ENCODE results near the gene CNGB1. TPM values are rescaled to one million over a fixed set of nuclear protein-coding genes. Genes with fewer than 3 reads are reported as not detected.

The CNGB1 gene
- polyA plus RNA-seq, 1 donor from 2014 or later: 20.7 TPM

DNA sequence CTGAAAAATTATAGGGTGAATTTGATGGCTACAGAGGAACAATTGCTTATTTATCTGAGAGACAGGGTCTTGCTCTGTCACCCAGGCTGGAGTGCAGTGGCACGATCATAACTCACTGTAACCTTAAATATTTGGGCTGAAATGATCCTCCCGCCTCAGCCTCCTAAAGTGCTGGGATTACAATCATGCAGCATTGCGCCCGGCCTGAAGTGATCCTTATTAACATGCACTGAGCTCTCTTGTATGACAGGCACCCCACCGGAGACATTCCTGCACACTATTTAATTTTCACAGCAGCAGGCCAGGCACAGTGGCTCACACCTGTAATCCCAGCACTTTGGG lies 77.7 kb downstream of the CNGB1 start:
- Histone ChIP-seq H4K20me1 (ENCODE audit: insufficient read depth) (no peaks in the 10 kb centered on the region), H3K79me2 (replicated peaks; ENCODE audit: insufficient read depth, low read length) (no peaks in the 10 kb centered on the region), H3K27ac (ENCODE audit: low read length) (no peak overlapping the region), H3K9me3 (ENCODE audit: low read length) (no peaks in the 10 kb centered on the region), H3K9ac (ENCODE audit: low read length) (no peak overlapping the region), H3K4me3 (ENCODE audit: low read length) (no peak overlapping the region), H2AFZ (ENCODE audit: low read depth, low read length) (no peak overlapping the region), H3F3A (ENCODE audit: insufficient read depth, low read length, poor library complexity, severe bottlenecking) (no peaks in the 10 kb centered on the region), H3K4me2 (ENCODE audit: low read length) (no peak overlapping the region), H3K9me2 (ENCODE audit: insufficient read depth, low read length) (no peaks in the 10 kb centered on the region), H3K27me3 (ENCODE audit: insufficient read depth, low read depth, low read length) (no peaks in the 10 kb centered on the region), H3K36me3 (ENCODE audit: insufficient read depth, low read length) (no peaks in the 10 kb centered on the region)
- TF ChIP-seq POLR2AphosphoS5 (IDR thresholded peaks at IDR 0.05) (no peak), MXI1 (conservative IDR thresholded peaks at IDR 0.05; ENCODE audit: poor library complexity, severe bottlenecking) (no peak), EP300 (conservative IDR thresholded peaks at IDR 0.05; ENCODE audit: poor library complexity, severe bottlenecking) (no peak), RAD21 (conservative IDR thresholded peaks at IDR 0.05) (no peak), SMC3 (conservative IDR thresholded peaks at IDR 0.05; ENCODE audit: poor library complexity) (no peak), EZH2 (IDR thresholded peaks at IDR 0.05; ENCODE audit: borderline replicate concordance, insufficient read depth, low read length, poor library complexity, severe bottlenecking) (no peak), TAF1 (IDR thresholded peaks at IDR 0.05; ENCODE audit: low read depth) (no peak)
- TF ChIP-seq, protein P1, sequence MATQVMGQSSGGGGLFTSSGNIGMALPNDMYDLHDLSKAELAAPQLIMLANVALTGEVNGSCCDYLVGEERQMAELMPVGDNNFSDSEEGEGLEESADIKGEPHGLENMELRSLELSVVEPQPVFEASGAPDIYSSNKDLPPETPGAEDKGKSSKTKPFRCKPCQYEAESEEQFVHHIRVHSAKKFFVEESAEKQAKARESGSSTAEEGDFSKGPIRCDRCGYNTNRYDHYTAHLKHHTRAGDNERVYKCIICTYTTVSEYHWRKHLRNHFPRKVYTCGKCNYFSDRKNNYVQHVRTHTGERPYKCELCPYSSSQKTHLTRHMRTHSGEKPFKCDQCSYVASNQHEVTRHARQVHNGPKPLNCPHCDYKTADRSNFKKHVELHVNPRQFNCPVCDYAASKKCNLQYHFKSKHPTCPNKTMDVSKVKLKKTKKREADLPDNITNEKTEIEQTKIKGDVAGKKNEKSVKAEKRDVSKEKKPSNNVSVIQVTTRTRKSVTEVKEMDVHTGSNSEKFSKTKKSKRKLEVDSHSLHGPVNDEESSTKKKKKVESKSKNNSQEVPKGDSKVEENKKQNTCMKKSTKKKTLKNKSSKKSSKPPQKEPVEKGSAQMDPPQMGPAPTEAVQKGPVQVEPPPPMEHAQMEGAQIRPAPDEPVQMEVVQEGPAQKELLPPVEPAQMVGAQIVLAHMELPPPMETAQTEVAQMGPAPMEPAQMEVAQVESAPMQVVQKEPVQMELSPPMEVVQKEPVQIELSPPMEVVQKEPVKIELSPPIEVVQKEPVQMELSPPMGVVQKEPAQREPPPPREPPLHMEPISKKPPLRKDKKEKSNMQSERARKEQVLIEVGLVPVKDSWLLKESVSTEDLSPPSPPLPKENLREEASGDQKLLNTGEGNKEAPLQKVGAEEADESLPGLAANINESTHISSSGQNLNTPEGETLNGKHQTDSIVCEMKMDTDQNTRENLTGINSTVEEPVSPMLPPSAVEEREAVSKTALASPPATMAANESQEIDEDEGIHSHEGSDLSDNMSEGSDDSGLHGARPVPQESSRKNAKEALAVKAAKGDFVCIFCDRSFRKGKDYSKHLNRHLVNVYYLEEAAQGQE (IDR thresholded peaks at IDR 0.05; ENCODE audit: borderline replicate concordance): no peak
- TF ChIP-seq, protein P2, sequence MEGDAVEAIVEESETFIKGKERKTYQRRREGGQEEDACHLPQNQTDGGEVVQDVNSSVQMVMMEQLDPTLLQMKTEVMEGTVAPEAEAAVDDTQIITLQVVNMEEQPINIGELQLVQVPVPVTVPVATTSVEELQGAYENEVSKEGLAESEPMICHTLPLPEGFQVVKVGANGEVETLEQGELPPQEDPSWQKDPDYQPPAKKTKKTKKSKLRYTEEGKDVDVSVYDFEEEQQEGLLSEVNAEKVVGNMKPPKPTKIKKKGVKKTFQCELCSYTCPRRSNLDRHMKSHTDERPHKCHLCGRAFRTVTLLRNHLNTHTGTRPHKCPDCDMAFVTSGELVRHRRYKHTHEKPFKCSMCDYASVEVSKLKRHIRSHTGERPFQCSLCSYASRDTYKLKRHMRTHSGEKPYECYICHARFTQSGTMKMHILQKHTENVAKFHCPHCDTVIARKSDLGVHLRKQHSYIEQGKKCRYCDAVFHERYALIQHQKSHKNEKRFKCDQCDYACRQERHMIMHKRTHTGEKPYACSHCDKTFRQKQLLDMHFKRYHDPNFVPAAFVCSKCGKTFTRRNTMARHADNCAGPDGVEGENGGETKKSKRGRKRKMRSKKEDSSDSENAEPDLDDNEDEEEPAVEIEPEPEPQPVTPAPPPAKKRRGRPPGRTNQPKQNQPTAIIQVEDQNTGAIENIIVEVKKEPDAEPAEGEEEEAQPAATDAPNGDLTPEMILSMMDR (IDR thresholded peaks at IDR 0.05; ENCODE audit: poor library complexity, severe bottlenecking): no peak

DNA sequence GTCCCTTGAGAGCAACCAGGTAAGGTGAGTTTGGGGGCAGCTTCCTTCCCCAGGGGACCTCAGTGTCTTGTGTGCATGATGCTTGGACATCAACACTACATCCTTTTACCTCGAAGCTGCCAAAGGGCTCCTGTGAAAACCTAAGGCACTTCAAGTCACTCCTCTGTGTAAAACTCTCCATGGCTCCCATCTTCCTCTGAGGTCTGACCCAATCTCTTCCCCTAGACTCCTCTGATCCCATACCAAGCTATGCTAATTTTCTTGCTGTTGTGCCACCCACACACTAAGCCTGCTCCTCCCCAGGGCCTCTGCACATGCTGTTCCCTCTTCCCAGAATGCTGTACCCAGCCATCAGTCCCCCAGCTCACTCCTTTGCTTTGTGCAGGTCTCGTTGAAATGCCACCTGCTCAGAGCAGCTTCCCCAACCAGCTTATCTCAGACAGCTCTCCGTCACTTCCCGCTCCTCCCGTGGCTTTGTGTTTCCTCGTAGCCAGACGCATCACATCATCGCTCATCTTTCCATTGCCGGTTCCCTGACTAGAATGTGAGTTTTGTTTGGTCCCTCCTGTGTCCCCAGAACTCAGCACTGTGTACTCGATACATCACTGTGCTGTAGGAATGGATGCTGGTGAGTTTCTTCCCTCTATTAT lies 78.4 kb downstream of the CNGB1 start:
- TF ChIP-seq MXI1 (conservative IDR thresholded peaks at IDR 0.05; ENCODE audit: poor library complexity, severe bottlenecking): no peak
- TF ChIP-seq, protein P1 (IDR thresholded peaks at IDR 0.05; ENCODE audit: borderline replicate concordance): no peak
- no peak for TF ChIP-seq EP300 (conservative IDR thresholded peaks at IDR 0.05; ENCODE audit: poor library complexity, severe bottlenecking)
- no peak for TF ChIP-seq EZH2 (IDR thresholded peaks at IDR 0.05; ENCODE audit: borderline replicate concordance, insufficient read depth, low read length, poor library complexity, severe bottlenecking)
- H3K9me3 ChIP-seq (ENCODE audit: low read length): no peaks in the 10 kb centered on the region
- no peaks in the 10 kb centered on the region for H3K79me2 ChIP-seq (replicated peaks; ENCODE audit: insufficient read depth, low read length)
- H3K36me3 ChIP-seq (ENCODE audit: insufficient read depth, low read length): no peaks in the 10 kb centered on the region
- H4K20me1 ChIP-seq (ENCODE audit: insufficient read depth): no peaks in the 10 kb centered on the region
- no peak overlapping the region for H3K27ac ChIP-seq (ENCODE audit: low read length)
- no peak overlapping the region for H3K4me3 ChIP-seq (ENCODE audit: low read length)
- H3K4me2 ChIP-seq (ENCODE audit: low read length): no peak overlapping the region
- no peaks in the 10 kb centered on the region for H3K9me2 ChIP-seq (ENCODE audit: insufficient read depth, low read length)
- no peaks in the 10 kb centered on the region for H3F3A ChIP-seq (ENCODE audit: insufficient read depth, low read length, poor library complexity, severe bottlenecking)
- no peak overlapping the region for H3K9ac ChIP-seq (ENCODE audit: low read length)
- H3K27me3 ChIP-seq (ENCODE audit: insufficient read depth, low read depth, low read length): no peaks in the 10 kb centered on the region
- no peak overlapping the region for H2AFZ ChIP-seq (ENCODE audit: low read depth, low read length)

Data from neural cell (in vitro differentiated cells).